ENCODE data around the gene WNT9A.
"Not testable (repeated sequence)": the region's sequence is repeated elsewhere in the genome, so short reads cannot be mapped to it uniquely, and the experiment has no call there.

Gene WNT9A

GRCh38 chr1:227947676-227948492, at the start of gene WNT9A:
TSS of gene WNT9A (minus strand) at chr1:227947932. CDS start at chr1:227947887, 45 bp downstream.
- H3K9ac ChIP-seq (ENCODE audit: low read depth, low read length), result no peak within 1 kb of the TSS
- H3K4me3 ChIP-seq (ENCODE audit: low read depth, low read length), result peak within 1 kb of the TSS; percentile 59
- H3K36me3 ChIP-seq (ENCODE audit: control insufficient read depth, insufficient read depth, low read length), result no peaks in the 10 kb centered on the region
- no peaks in the 10 kb centered on the region for H3K9me3 ChIP-seq (ENCODE audit: control insufficient read depth, insufficient read depth, low read length)
- H3K27me3 ChIP-seq (ENCODE audit: control insufficient read depth, insufficient read depth, low read length), result peaks cover 12% of the 10 kb centered on the region
- no peaks in the 10 kb centered on the region for H3K4me1 ChIP-seq (ENCODE audit: control insufficient read depth, insufficient read depth, low read length)

GRCh38 chr1:227996187-227996950, 48.6 kb upstream of the WNT9A start:
- H3K27me3 ChIP-seq (ENCODE audit: control insufficient read depth, insufficient read depth, low read length), result peaks cover 13% of the 10 kb centered on the region
- no peaks in the 10 kb centered on the region for H3K36me3 ChIP-seq (ENCODE audit: control insufficient read depth, insufficient read depth, low read length)
- H3K4me1 ChIP-seq (ENCODE audit: control insufficient read depth, insufficient read depth, low read length), result no peaks in the 10 kb centered on the region
- no peaks in the 10 kb centered on the region for H3K9me3 ChIP-seq (ENCODE audit: control insufficient read depth, insufficient read depth, low read length)
- H3K9ac ChIP-seq (ENCODE audit: low read depth, low read length), result no peak overlapping the region
- H3K4me3 ChIP-seq (ENCODE audit: low read depth, low read length), result no peak overlapping the region

- no peaks in the 10 kb centered on the region for H3K4me1 ChIP-seq (ENCODE audit: control insufficient read depth, insufficient read depth, low read length)
- no peak overlapping the region for H3K9ac ChIP-seq (ENCODE audit: low read depth, low read length)
- no peaks in the 10 kb centered on the region for H3K36me3 ChIP-seq (ENCODE audit: control insufficient read depth, insufficient read depth, low read length)
- H3K9me3 ChIP-seq (ENCODE audit: control insufficient read depth, insufficient read depth, low read length), result no peaks in the 10 kb centered on the region
- peaks cover 2% of the 10 kb centered on the region for H3K27me3 ChIP-seq (ENCODE audit: control insufficient read depth, insufficient read depth, low read length)
- H3K4me3 ChIP-seq (ENCODE audit: low read depth, low read length), result no peak overlapping the region
Measured at GRCh38 chr1:227994632-227995300, 47.0 kb upstream of the WNT9A start.

- H3K4me1 ChIP-seq (ENCODE audit: control insufficient read depth, insufficient read depth, low read length), result no peaks in the 10 kb centered on the region
- H3K4me3 ChIP-seq (ENCODE audit: low read depth, low read length), result no peak overlapping the region
- no peaks in the 10 kb centered on the region for H3K27me3 ChIP-seq (ENCODE audit: control insufficient read depth, insufficient read depth, low read length)
- no peaks in the 10 kb centered on the region for H3K9me3 ChIP-seq (ENCODE audit: control insufficient read depth, insufficient read depth, low read length)
- no peak overlapping the region for H3K9ac ChIP-seq (ENCODE audit: low read depth, low read length)
- no peaks in the 10 kb centered on the region for H3K36me3 ChIP-seq (ENCODE audit: control insufficient read depth, insufficient read depth, low read length)
Measured at GRCh38 chr1:227987181-227987580, 39.4 kb upstream of the WNT9A start.

- not testable (repeated sequence) for H3K9ac ChIP-seq (ENCODE audit: low read depth, low read length); H3K4me1 ChIP-seq (ENCODE audit: control insufficient read depth, insufficient read depth, low read length); H3K36me3 ChIP-seq (ENCODE audit: control insufficient read depth, insufficient read depth, low read length); H3K9me3 ChIP-seq (ENCODE audit: control insufficient read depth, insufficient read depth, low read length); H3K27me3 ChIP-seq (ENCODE audit: control insufficient read depth, insufficient read depth, low read length); H3K4me3 ChIP-seq (ENCODE audit: low read depth, low read length)
Measured at GRCh38 chr1:227975583-227976283, 28.0 kb upstream of the WNT9A start.

GRCh38 chr1:227973724-227974288, 26.1 kb upstream of the WNT9A start:
- H3K36me3 ChIP-seq (ENCODE audit: control insufficient read depth, insufficient read depth, low read length); H3K4me1 ChIP-seq (ENCODE audit: control insufficient read depth, insufficient read depth, low read length); H3K9me3 ChIP-seq (ENCODE audit: control insufficient read depth, insufficient read depth, low read length); H3K9ac ChIP-seq (ENCODE audit: low read depth, low read length); H3K27me3 ChIP-seq (ENCODE audit: control insufficient read depth, insufficient read depth, low read length); H3K4me3 ChIP-seq (ENCODE audit: low read depth, low read length): not testable (repeated sequence)

- H3K27me3 ChIP-seq (ENCODE audit: control insufficient read depth, insufficient read depth, low read length); H3K4me3 ChIP-seq (ENCODE audit: low read depth, low read length); H3K36me3 ChIP-seq (ENCODE audit: control insufficient read depth, insufficient read depth, low read length); H3K9ac ChIP-seq (ENCODE audit: low read depth, low read length); H3K9me3 ChIP-seq (ENCODE audit: control insufficient read depth, insufficient read depth, low read length); H3K4me1 ChIP-seq (ENCODE audit: control insufficient read depth, insufficient read depth, low read length): not testable (repeated sequence)
Measured at GRCh38 chr1:227972843-227973374, 25.2 kb upstream of the WNT9A start.

- H3K4me1 ChIP-seq (ENCODE audit: control insufficient read depth, insufficient read depth, low read length); H3K9ac ChIP-seq (ENCODE audit: low read depth, low read length); H3K4me3 ChIP-seq (ENCODE audit: low read depth, low read length); H3K36me3 ChIP-seq (ENCODE audit: control insufficient read depth, insufficient read depth, low read length); H3K9me3 ChIP-seq (ENCODE audit: control insufficient read depth, insufficient read depth, low read length); H3K27me3 ChIP-seq (ENCODE audit: control insufficient read depth, insufficient read depth, low read length): not testable (repeated sequence)
Measured at GRCh38 chr1:227972283-227972679, 24.5 kb upstream of the WNT9A start.

- not testable (repeated sequence) for H3K27me3 ChIP-seq (ENCODE audit: control insufficient read depth, insufficient read depth, low read length); H3K4me1 ChIP-seq (ENCODE audit: control insufficient read depth, insufficient read depth, low read length); H3K9ac ChIP-seq (ENCODE audit: low read depth, low read length); H3K4me3 ChIP-seq (ENCODE audit: low read depth, low read length); H3K36me3 ChIP-seq (ENCODE audit: control insufficient read depth, insufficient read depth, low read length); H3K9me3 ChIP-seq (ENCODE audit: control insufficient read depth, insufficient read depth, low read length)
Measured at GRCh38 chr1:227971643-227972282, 24.0 kb upstream of the WNT9A start.

GRCh38 chr1:227971216-227971615, 23.5 kb upstream of the WNT9A start:
- not testable (repeated sequence) for H3K4me3 ChIP-seq (ENCODE audit: low read depth, low read length); H3K36me3 ChIP-seq (ENCODE audit: control insufficient read depth, insufficient read depth, low read length); H3K4me1 ChIP-seq (ENCODE audit: control insufficient read depth, insufficient read depth, low read length); H3K9me3 ChIP-seq (ENCODE audit: control insufficient read depth, insufficient read depth, low read length); H3K9ac ChIP-seq (ENCODE audit: low read depth, low read length); H3K27me3 ChIP-seq (ENCODE audit: control insufficient read depth, insufficient read depth, low read length)
